GM20000 (cell line): ENCODE measurements around the gene IL17B.

Source experiments
- DNase-seq: peaks from one replicate; pipeline ENCODE4 v3.0.0; 2012; ENCODE audit warnings: low spot score
- TF ChIP-seq, protein P1 (sequence below): IDR thresholded peaks from 2 replicates; pipeline ENCODE4 v1.5.1; 2012; ENCODE audit warnings: mild to moderate bottlenecking, control low read depth; ENCODE audit errors: extremely low read depth, missing control alignments

IL17B gene

GRCh38 chr5:149338364-149338763, 40.7 kb downstream of the IL17B start:
- TF ChIP-seq, protein P1, sequence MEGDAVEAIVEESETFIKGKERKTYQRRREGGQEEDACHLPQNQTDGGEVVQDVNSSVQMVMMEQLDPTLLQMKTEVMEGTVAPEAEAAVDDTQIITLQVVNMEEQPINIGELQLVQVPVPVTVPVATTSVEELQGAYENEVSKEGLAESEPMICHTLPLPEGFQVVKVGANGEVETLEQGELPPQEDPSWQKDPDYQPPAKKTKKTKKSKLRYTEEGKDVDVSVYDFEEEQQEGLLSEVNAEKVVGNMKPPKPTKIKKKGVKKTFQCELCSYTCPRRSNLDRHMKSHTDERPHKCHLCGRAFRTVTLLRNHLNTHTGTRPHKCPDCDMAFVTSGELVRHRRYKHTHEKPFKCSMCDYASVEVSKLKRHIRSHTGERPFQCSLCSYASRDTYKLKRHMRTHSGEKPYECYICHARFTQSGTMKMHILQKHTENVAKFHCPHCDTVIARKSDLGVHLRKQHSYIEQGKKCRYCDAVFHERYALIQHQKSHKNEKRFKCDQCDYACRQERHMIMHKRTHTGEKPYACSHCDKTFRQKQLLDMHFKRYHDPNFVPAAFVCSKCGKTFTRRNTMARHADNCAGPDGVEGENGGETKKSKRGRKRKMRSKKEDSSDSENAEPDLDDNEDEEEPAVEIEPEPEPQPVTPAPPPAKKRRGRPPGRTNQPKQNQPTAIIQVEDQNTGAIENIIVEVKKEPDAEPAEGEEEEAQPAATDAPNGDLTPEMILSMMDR, result no peak
- DNase-seq, result no peak

GRCh38 chr5:149337736-149338135, 41.4 kb downstream of the IL17B start:
- DNase-seq, result no peak
- TF ChIP-seq, protein P1, result no peak

DNA sequence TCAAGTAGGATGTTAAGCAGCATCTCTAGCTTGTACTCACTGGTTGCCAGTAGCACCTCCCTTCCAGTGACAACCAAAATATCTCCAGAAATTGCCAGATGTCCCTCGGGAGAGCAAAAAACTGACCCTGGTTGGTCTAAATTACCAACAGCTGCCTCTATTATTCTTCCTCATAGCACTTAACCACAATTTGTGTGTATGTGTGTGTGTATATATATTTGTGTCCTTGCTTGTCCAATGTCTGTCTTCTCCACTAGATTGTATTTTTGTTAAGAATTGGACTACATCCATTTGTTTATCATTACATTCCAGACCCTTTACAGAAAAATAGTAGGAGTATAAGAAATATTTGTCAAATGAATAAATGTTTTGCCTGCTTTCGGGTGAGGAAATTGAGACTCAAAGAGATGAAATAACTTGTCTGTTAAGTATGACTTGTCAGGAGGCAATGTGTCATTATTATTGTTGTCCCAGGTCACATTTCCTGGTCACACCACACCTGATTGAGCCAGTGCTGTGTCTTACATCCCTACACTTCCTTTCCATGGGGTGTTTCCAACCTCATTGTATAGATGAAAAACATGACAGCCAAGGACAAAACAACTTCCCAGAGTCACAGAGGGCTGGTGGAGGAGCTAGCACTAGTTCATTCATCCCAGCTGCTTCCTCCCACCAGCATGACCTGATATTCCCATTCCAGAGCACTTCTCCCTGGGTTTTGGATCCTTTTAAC, 45.2 kb downstream of the IL17B start:
- no peak for DNase-seq
- TF ChIP-seq, protein P1, result no peak

DNA sequence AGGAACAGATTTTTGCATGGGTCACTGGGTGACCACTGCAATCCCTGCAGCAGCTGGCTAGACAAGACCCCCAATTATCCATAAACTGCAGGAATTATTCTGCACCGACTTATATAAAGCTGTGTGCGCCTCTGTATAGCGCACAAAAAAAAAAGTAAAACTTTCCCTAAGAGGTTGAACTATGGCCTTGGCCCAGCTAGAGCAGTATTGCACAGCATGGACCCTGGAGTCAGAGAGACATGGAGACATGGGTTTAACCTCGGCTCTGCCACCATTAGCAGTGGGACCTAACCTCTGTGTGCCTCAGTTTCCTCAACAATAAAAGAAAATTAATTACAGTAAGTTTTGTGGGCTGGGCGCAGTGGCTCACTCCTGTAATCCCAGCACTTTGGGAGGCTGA, 50.9 kb downstream of the IL17B start:
- TF ChIP-seq, protein P1, result no peak
- no peak for DNase-seq

GRCh38 chr5:149326611-149327010, 52.5 kb downstream of the IL17B start:
- TF ChIP-seq, protein P1, result no peak
- no peak for DNase-seq

DNA sequence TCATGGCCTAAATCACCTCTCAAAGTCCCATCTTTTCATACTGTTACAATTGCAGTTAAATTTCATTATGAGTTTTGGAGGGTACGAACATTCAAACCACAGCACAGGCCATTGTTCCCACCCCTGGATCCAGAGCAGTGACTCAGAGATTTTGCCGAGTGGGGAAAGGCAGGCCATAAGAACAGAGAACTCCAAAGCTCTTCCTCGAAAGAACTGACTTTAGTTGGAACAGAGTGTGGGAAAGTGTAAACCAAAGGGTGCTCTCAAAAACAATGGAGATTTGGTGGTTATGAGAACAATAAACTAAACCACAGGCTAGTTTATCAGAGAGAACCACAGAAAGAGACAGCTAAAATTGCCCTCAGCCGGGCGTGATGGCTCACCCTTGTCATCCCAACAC, 53.2 kb downstream of the IL17B start:
- no peak for DNase-seq
- TF ChIP-seq, protein P1, result no peak

DNA sequence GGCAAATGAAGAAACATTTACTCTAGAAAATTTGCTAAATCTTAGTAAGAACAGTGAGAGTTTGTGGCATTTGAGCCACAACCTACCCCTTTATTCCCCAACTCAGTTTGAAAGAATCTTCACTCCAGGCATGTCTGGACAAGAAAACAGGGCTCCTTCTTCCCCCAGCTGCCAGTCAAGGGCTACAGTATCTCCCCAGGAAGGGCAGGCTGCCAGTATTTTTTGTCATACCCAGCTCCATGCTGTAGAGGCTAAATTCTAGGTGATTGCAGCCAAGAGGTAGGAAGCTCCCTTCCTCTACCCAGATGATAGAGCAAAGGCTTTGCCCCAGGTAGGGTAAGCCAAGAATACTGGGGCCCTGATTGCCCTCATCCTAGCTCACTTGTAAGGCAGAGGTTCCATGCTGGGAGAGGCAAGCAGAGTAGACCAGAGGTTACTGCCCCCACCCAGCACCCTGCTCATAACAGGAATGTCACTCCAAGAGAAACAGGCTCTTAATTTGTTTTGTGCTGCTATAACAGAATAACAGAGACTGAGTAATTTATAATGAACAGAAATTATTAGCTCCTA, 53.8 kb downstream of the IL17B start:
- DNase-seq, result no peak
- TF ChIP-seq, protein P1, result no peak
